Gastroesophageal sphincter (tissue), 3 donors: ENCODE results near the gene PNLIPRP3.

Experiments
- POLR2A ChIP-seq, 2 donors: fragments of 450-650 bp; IDR thresholded peaks; one replicate each; pipeline ENCODE4 v1.6.1; 2017; ENCODE audit warnings: antibody characterized with exemption in 2 of 2, mild to moderate bottlenecking in 2 of 2, moderate library complexity in 1 of 2
- TF ChIP-seq, protein P1 (sequence below), 4 experiments: fragments of 200-600 bp in 2 of 4; fragments of 450-650 bp in 2 of 4; sonication (generic) in 1 of 4; IDR thresholded peaks; one replicate each; pipeline ENCODE4 v1.5.1; 2017 to 2019; ENCODE audit warnings: antibody characterized with exemption in 4 of 4, mild to moderate bottlenecking in 2 of 4, moderate library complexity in 2 of 4

DNA sequence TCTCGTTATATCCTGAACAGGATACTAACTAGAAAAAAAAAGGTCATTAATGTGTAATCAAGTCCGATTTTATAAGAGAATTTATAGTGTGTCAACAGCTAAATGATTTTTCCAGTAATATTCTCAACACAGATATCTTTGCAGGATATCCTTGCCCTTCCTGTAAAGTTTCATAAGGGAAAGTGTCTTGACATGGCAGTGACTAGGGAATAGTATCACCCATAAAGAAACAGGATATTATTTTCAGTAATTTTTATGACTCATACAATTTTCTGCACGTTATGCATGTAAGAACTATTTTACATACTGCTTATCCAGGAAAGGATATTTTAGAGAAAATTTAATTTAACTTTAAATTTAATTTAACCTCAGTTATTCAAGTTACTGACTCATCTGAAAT is 98.6 kb downstream of the PNLIPRP3 start:
- TF ChIP-seq POLR2A (IDR thresholded peaks at IDR 0.05): no peak
- TF ChIP-seq, protein P1, sequence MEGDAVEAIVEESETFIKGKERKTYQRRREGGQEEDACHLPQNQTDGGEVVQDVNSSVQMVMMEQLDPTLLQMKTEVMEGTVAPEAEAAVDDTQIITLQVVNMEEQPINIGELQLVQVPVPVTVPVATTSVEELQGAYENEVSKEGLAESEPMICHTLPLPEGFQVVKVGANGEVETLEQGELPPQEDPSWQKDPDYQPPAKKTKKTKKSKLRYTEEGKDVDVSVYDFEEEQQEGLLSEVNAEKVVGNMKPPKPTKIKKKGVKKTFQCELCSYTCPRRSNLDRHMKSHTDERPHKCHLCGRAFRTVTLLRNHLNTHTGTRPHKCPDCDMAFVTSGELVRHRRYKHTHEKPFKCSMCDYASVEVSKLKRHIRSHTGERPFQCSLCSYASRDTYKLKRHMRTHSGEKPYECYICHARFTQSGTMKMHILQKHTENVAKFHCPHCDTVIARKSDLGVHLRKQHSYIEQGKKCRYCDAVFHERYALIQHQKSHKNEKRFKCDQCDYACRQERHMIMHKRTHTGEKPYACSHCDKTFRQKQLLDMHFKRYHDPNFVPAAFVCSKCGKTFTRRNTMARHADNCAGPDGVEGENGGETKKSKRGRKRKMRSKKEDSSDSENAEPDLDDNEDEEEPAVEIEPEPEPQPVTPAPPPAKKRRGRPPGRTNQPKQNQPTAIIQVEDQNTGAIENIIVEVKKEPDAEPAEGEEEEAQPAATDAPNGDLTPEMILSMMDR (IDR thresholded peaks at IDR 0.05): no peak
